Large intestine (tissue), 3 donors: ENCODE measurements around the gene PRM2. TPM values are rescaled to one million over a fixed set of nuclear protein-coding genes. Genes with fewer than 3 reads are reported as not detected.

Experiments
- DNase-seq, 2 donors: peaks; one replicate each; pipeline versions ENCODE4 v3.0.0 to v3.0.0-alpha.2; 2013
- H3K27ac ChIP-seq: one replicate; pipeline ENCODE4 v1.5.1; 2013; ENCODE audit warnings: low read length
- H3K27me3 ChIP-seq: 2 replicates; pipeline ENCODE4 v1.6.1; 2013; ENCODE audit warnings: low read length; ENCODE audit not compliant: control insufficient read depth, insufficient read depth
- H3K36me3 ChIP-seq: 2 replicates; pipeline ENCODE4 v1.6.1; 2013; ENCODE audit warnings: low read length; ENCODE audit not compliant: control insufficient read depth, insufficient read depth
- H3K4me1 ChIP-seq: one replicate; pipeline ENCODE4 v1.6.1; 2013; ENCODE audit warnings: low read length; ENCODE audit not compliant: control insufficient read depth, insufficient read depth
- H3K4me3 ChIP-seq: one replicate; pipeline ENCODE4 v1.5.1; 2013; ENCODE audit warnings: low read length
- H3K9me3 ChIP-seq: one replicate; pipeline ENCODE4 v1.6.1; 2013; ENCODE audit warnings: mild to moderate bottlenecking, low read depth, low read length, moderate library complexity; ENCODE audit not compliant: control insufficient read depth
- WGBS: methylation state at CpG from one replicate; pipeline ENCODE4 v1.1.5; 2013; ENCODE audit warnings: low lambda C conversion rate; ENCODE audit not compliant: insufficient coverage; 5-methylcytosine and 5-hydroxymethylcytosine counted together
- polyA plus RNA-seq: library from polyadenylated mRNA; unstranded; fragments of 120-200 nt; gene quantifications from one replicate; pipeline ENCODE4 v1.2.1, GENCODE V29; 2013

The PRM2 gene
- polyA plus RNA-seq, 1 donor, result not detected

- peak in 1 of 2 donors; percentile 31 for DNase-seq
- Histone ChIP-seq H3K27ac (no peak overlapping the region), H3K4me3 (no peak overlapping the region), H3K27me3 (no peaks in the 10 kb centered on the region), H3K4me1 (no peaks in the 10 kb centered on the region), H3K36me3 (no peaks in the 10 kb centered on the region), H3K9me3 (no peaks in the 10 kb centered on the region)
- no CpG with 5 or more reads among the region's 10 CpGs for WGBS
Observed at GRCh38 chr16:11240636-11241473, 35.4 kb downstream of the PRM2 start.

- no peak overlapping the region for H3K4me3 ChIP-seq
- H3K4me1 ChIP-seq, result no peaks in the 10 kb centered on the region
- no CpG with 5 or more reads among the region's 10 CpGs for WGBS
- no peaks in the 10 kb centered on the region for H3K9me3 ChIP-seq
- H3K27me3 ChIP-seq, result no peaks in the 10 kb centered on the region
- DNase-seq, result no peak
- H3K36me3 ChIP-seq, result no peaks in the 10 kb centered on the region
- no peak overlapping the region for H3K27ac ChIP-seq
Observed at GRCh38 chr16:11239644-11240632, 36.3 kb downstream of the PRM2 start.

- no peak overlapping the region for H3K4me3 ChIP-seq
- no peaks in the 10 kb centered on the region for H3K27me3 ChIP-seq
- H3K4me1 ChIP-seq, result no peaks in the 10 kb centered on the region
- no peak for DNase-seq
- no peak overlapping the region for H3K27ac ChIP-seq
- WGBS, result no CpG with 5 or more reads among the region's 15 CpGs
- H3K9me3 ChIP-seq, result no peaks in the 10 kb centered on the region
- H3K36me3 ChIP-seq, result no peaks in the 10 kb centered on the region
Observed at GRCh38 chr16:11238272-11239202, 37.7 kb downstream of the PRM2 start.

- H3K4me1 ChIP-seq, result peaks cover 4% of the 10 kb centered on the region
- no peak overlapping the region for H3K27ac ChIP-seq
- WGBS, result no CpG with 5 or more reads among the region's 10 CpGs
- peaks cover 4% of the 10 kb centered on the region for H3K27me3 ChIP-seq
- no peak for DNase-seq
- no peaks in the 10 kb centered on the region for H3K9me3 ChIP-seq
- no peak overlapping the region for H3K4me3 ChIP-seq
- H3K36me3 ChIP-seq, result no peaks in the 10 kb centered on the region
Observed at GRCh38 chr16:11236461-11237254, 39.6 kb downstream of the PRM2 start.

GRCh38 chr16:11235703-11235991 lies 40.6 kb downstream of the PRM2 start:
- Histone ChIP-seq H3K36me3 (no peaks in the 10 kb centered on the region), H3K27ac (no peak overlapping the region), H3K4me1 (peaks cover 4% of the 10 kb centered on the region), H3K9me3 (no peaks in the 10 kb centered on the region), H3K4me3 (no peak overlapping the region), H3K27me3 (peaks cover 4% of the 10 kb centered on the region)
- WGBS, result no CpG with 5 or more reads among the region's 5 CpGs
- DNase-seq, result peak; percentile 76 to 84

DNA sequence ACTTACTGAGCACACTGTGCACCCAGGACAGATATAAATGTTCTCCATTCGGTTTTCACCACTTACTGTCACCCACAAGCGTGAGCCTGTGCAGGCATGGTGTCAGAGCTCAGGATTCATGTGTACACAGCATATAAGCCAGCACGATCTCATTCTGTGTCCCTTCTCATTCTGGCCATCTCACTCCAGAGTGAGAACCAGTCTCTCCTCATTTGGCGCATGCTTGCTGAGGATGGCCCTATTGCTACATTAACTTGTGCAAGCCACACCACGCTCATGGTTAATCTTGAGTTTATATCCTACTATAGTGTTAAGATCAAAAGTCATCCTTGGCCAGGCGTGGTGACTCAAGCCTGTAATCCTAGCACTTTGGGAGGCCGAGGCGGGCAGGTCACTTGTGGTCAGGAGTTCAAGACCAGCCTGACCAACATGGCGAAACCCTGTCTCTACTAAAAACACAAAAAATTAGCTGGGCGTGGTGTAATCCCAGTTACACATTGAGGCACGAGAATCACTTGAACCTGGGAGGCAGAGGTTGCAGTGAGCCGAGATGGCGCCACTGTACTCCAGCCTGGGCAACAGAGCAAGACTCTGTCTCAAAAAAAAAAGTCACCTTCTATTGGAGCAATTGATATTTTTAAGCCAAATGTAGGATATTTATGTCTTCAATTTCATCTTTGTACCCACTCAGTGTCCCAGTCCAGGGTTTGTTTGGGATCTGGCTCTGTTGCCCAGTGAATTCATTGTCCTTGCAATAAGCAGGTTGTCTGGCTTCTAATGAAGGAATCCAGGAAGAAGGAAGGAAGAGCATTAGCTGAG lies 41.2 kb downstream of the PRM2 start:
- no peaks in the 10 kb centered on the region for H3K36me3 ChIP-seq
- no peak for DNase-seq
- no peak overlapping the region for H3K4me3 ChIP-seq
- H3K4me1 ChIP-seq, result peaks cover 4% of the 10 kb centered on the region
- H3K9me3 ChIP-seq, result no peaks in the 10 kb centered on the region
- no peak overlapping the region for H3K27ac ChIP-seq
- no CpG with 5 or more reads among the region's 13 CpGs for WGBS
- H3K27me3 ChIP-seq, result peaks cover 4% of the 10 kb centered on the region

DNA sequence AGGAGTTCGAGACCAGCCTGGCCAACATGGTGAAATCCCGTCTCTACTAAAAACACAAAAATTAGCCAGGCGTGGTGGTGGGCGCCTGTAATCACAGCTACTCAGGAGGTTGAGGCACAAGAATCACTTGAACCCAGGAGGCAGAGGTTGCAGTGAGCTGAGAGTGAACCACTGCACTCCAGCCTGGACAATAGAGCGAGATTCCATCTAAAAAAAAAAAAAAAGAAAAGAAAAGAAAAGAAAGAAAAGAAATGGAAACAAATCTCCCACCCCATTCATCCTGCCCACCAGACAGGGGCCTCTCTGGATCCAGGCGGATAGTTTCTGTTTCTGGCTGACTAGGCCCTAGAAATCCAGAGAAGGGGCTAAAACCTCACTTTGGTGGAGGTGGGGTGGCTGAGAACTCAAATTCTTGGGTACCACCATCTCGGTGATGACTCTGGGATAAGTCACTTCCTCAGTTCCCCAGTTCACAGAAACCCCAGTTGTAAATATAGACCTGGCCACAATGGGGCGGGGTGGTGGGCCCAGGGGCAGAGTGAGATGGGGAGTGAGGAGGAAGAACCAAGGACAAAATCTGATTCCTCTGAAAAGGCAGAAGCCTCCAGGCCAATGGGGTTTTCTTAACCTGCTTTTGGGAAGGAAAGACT lies 42.4 kb downstream of the PRM2 start:
- no peaks in the 10 kb centered on the region for H3K9me3 ChIP-seq
- H3K27me3 ChIP-seq, result peaks cover 4% of the 10 kb centered on the region
- WGBS, result 100% methylated on average over 2 of the region's 8 CpGs
- peaks cover 4% of the 10 kb centered on the region for H3K4me1 ChIP-seq
- no peak overlapping the region for H3K27ac ChIP-seq
- no peaks in the 10 kb centered on the region for H3K36me3 ChIP-seq
- H3K4me3 ChIP-seq, result no peak overlapping the region
- DNase-seq, result no peak

- peaks cover 4% of the 10 kb centered on the region for H3K4me1 ChIP-seq
- no peaks in the 10 kb centered on the region for H3K36me3 ChIP-seq
- peaks cover 4% of the 10 kb centered on the region for H3K27me3 ChIP-seq
- H3K4me3 ChIP-seq, result no peak overlapping the region
- no peak overlapping the region for H3K27ac ChIP-seq
- no CpG with 5 or more reads among the region's 35 CpGs for WGBS
- no peaks in the 10 kb centered on the region for H3K9me3 ChIP-seq
- DNase-seq, result peak in 1 of 2 donors; percentile 57
Observed at GRCh38 chr16:11232852-11233726, 43.2 kb downstream of the PRM2 start.
